ENCODE measurements around the gene RYR2.

DNA sequence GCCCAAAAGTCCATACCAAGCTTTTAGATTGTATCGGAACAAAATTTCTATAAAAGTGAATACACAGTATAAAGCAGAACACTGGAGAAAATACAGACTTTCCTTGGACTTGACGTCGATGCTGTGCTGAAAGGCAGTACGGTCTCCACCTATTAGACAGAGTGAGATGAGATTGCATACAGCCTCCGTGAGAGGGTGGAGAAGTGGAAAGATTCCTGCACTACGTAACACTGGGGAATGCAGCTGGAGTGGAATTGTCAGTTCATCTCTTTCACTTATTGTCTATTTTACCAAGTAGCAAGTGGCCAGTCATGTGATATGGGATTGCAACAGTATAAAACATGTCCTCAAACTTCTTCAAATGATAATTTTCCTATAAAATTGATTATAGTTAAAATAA, 639.2 kb downstream of the RYR2 start:
- TF ChIP-seq ZFP3 (CRISPR knock-in tag; IDR thresholded peaks at IDR 0.05), result no peak
- no peak for TF ChIP-seq ZNF8 (CRISPR knock-in tag; IDR thresholded peaks at IDR 0.05)
